GM13976 (cell line): ENCODE measurements around the gene KIRREL3.

Experiments
- DNase-seq: peaks from one replicate; pipeline ENCODE4 v3.0.0; 2012; ENCODE audit warnings: low spot score
- in situ Hi-C: fragments of 300-500 bp; cut with MboI; formaldehyde crosslinking; loops from one replicate; pipeline ENCODE4 v1.12.0; 2022; ENCODE audit warnings: low sequenced_read_pairs, mixed read lengths, inconsistent platforms; ENCODE audit not compliant: unreplicated experiment
- TF ChIP-seq, protein P1 (sequence below): IDR thresholded peaks from 2 replicates; pipeline ENCODE4 v1.5.1; 2012; ENCODE audit warnings: borderline replicate concordance, mild to moderate bottlenecking; ENCODE audit not compliant: insufficient read depth; ENCODE audit errors: extremely low read depth, missing control alignments, control extremely low read depth

KIRREL3 gene

DNA sequence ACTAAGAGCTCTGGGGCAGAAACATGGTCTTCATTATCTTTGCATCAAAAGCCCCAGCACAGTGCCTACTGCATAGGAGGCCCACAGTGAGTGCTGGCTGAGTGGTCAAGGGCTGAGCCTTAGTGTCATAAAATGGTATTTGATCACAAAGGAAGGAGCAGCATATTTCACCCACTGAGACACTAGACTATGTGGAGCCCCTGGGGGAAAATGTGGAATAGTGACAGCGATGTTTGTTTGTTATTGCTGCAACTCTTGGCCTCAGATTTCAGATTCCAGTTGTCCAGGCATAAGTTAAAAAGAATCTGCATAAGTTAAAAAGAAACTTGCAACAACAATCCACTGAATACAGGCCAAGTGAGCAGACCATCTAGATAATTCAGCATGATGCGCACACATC lies 7.0 kb downstream of the KIRREL3 start:
- DNase-seq = no peak
- TF ChIP-seq, protein P1, sequence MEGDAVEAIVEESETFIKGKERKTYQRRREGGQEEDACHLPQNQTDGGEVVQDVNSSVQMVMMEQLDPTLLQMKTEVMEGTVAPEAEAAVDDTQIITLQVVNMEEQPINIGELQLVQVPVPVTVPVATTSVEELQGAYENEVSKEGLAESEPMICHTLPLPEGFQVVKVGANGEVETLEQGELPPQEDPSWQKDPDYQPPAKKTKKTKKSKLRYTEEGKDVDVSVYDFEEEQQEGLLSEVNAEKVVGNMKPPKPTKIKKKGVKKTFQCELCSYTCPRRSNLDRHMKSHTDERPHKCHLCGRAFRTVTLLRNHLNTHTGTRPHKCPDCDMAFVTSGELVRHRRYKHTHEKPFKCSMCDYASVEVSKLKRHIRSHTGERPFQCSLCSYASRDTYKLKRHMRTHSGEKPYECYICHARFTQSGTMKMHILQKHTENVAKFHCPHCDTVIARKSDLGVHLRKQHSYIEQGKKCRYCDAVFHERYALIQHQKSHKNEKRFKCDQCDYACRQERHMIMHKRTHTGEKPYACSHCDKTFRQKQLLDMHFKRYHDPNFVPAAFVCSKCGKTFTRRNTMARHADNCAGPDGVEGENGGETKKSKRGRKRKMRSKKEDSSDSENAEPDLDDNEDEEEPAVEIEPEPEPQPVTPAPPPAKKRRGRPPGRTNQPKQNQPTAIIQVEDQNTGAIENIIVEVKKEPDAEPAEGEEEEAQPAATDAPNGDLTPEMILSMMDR = no peak
- in situ Hi-C loops = loop anchor here (10.0 kb wide), 1 partner anchor 279 kb away; no protein-coding TSS in a partner anchor

DNA sequence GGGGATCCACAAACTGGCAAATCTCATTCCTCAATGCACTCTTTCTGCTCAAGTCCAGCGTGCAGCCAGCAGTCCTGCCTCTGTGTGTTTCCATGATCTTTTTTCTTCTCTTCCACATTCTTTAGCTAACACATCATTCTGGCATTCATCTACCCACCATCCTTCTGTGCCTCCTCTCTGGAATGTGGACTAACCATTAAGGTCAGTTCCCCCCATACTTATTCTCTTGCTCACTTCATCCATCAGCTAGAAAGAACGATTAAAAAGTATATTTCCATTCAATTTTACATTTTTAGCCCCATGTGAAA lies 7.8 kb downstream of the KIRREL3 start:
- in situ Hi-C loops = loop anchor here (10.0 kb wide), 1 partner anchor 278 kb away; no protein-coding TSS in a partner anchor
- TF ChIP-seq, protein P1 = no peak
- DNase-seq = no peak

DNA sequence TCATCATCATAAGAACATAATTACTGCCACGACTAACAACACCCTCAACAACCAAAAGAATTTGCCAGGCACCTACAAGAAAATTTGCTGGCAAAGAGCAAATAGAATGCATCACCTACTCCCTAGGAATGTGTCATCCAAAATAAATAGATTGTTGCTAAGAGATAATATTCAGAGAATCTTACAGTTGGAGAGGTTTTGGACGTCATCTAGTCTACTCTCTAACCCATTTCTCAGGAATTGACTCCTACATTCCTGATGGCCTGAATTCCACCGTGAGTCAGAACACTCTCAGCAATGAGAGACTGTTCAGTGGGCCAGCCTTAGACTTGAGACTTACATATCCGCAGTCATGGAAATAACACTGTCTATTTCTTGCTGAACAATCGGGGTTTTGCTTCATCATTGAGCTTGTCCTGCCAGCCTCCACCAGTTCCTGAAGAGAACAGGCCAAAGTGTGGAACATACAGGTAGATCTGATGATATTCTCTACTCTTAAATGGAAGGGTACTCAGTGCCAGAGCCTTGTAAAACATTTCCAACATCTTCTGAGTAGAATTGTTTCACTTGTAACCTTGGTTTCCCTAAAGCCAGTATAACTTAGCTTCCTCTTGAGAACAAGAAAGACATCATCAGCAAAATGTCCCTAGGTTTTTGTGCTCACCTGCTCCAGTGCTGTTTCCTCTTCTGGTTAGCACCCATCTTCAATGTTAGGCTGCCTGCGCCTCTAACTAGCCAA lies 8.3 kb downstream of the KIRREL3 start:
- TF ChIP-seq, protein P1 = no peak
- DNase-seq = no peak
- in situ Hi-C loops = loop anchor here (10.0 kb wide), 1 partner anchor 277 kb away; no protein-coding TSS in a partner anchor

GRCh38 chr11:126991596-126991995 lies 9.0 kb downstream of the KIRREL3 start:
- DNase-seq = no peak
- TF ChIP-seq, protein P1 = no peak
- in situ Hi-C loops = loop anchor here (10.0 kb wide), 1 partner anchor 277 kb away; no protein-coding TSS in a partner anchor

- TF ChIP-seq, protein P1 = no peak
- DNase-seq = no peak
- in situ Hi-C loops = loop anchor here (10.0 kb wide), 1 partner anchor 276 kb away; no protein-coding TSS in a partner anchor
Measured at GRCh38 chr11:126990716-126991480, 9.7 kb downstream of the KIRREL3 start.

- TF ChIP-seq, protein P1 = peak; percentile 96
- peak; percentile 79 for DNase-seq
- in situ Hi-C loops = loop anchor here (10.0 kb wide), 1 partner anchor 275 kb away; no protein-coding TSS in a partner anchor
Measured at GRCh38 chr11:126989942-126990715, 10.4 kb downstream of the KIRREL3 start.
